ENCODE results near the gene DNAI2.

The DNAI2 gene

GRCh38 chr17:74329378-74329777 lies 55.3 kb downstream of the DNAI2 start:
- no peak for TF ChIP-seq EZH2 (IDR thresholded peaks at IDR 0.05)
- TF ChIP-seq FOXP2 (optimal IDR thresholded peaks at IDR 0.05; ENCODE audit: control extremely low read depth, extremely low read length, insufficient read depth), result no peak
- no peak for TF ChIP-seq POLR2AphosphoS5 (IDR thresholded peaks at IDR 0.05; ENCODE audit: borderline replicate concordance, low read depth, low read length)
- Histone ChIP-seq H3K4me3 (no peak overlapping the region), H3K9me3 (ENCODE audit: low read depth, low read length) (no peaks in the 10 kb centered on the region), H3K9ac (ENCODE audit: insufficient read length) (no peak overlapping the region), H3K27ac (no peak overlapping the region), H3K36me3 (ENCODE audit: insufficient read depth, low read length) (no peaks in the 10 kb centered on the region)
- DNase-seq (ENCODE audit: low read depth, low spot score), result no peak

- TF ChIP-seq EZH2 (IDR thresholded peaks at IDR 0.05) (no peak), POLR2AphosphoS5 (IDR thresholded peaks at IDR 0.05; ENCODE audit: borderline replicate concordance, low read depth, low read length) (no peak), FOXP2 (optimal IDR thresholded peaks at IDR 0.05; ENCODE audit: control extremely low read depth, extremely low read length, insufficient read depth) (no peak)
- H3K9me3 ChIP-seq (ENCODE audit: low read depth, low read length), result no peaks in the 10 kb centered on the region
- H3K27ac ChIP-seq, result no peak overlapping the region
Observed at GRCh38 chr17:74330446-74330845, 56.4 kb downstream of the DNAI2 start.

GRCh38 chr17:74332017-74332650 lies 58.1 kb downstream of the DNAI2 start:
- DNase-seq (ENCODE audit: low read depth, low spot score), result no peak
- H3K4me3 ChIP-seq, result no peak overlapping the region
- TF ChIP-seq POLR2AphosphoS5 (IDR thresholded peaks at IDR 0.05; ENCODE audit: borderline replicate concordance, low read depth, low read length) (no peak), EZH2 (IDR thresholded peaks at IDR 0.05) (no peak), FOXP2 (optimal IDR thresholded peaks at IDR 0.05; ENCODE audit: control extremely low read depth, extremely low read length, insufficient read depth) (no peak)
- H3K36me3 ChIP-seq (ENCODE audit: insufficient read depth, low read length), result no peaks in the 10 kb centered on the region
- no peak overlapping the region for H3K27ac ChIP-seq
- no peaks in the 10 kb centered on the region for H3K9me3 ChIP-seq (ENCODE audit: low read depth, low read length)
- no peak overlapping the region for H3K9ac ChIP-seq (ENCODE audit: insufficient read length)

More at GRCh38 chr17:74330446-74330845, 56.4 kb downstream of the DNAI2 start:
- Histone ChIP-seq H3K9ac (ENCODE audit: insufficient read length) (no peak overlapping the region), H3K36me3 (ENCODE audit: insufficient read depth, low read length) (no peaks in the 10 kb centered on the region), H3K4me3 (no peak overlapping the region)
- no peak for DNase-seq (ENCODE audit: low read depth, low spot score)

GRCh38 chr17:74332763-74333283 lies 58.8 kb downstream of the DNAI2 start:
- no peak overlapping the region for H3K27ac ChIP-seq
- no peak for DNase-seq (ENCODE audit: low read depth, low spot score)
- H3K36me3 ChIP-seq (ENCODE audit: insufficient read depth, low read length), result no peaks in the 10 kb centered on the region
- TF ChIP-seq POLR2AphosphoS5 (IDR thresholded peaks at IDR 0.05; ENCODE audit: borderline replicate concordance, low read depth, low read length) (no peak), FOXP2 (optimal IDR thresholded peaks at IDR 0.05; ENCODE audit: control extremely low read depth, extremely low read length, insufficient read depth) (no peak), EZH2 (IDR thresholded peaks at IDR 0.05) (no peak)
- H3K9me3 ChIP-seq (ENCODE audit: low read depth, low read length), result no peaks in the 10 kb centered on the region
- H3K9ac ChIP-seq (ENCODE audit: insufficient read length), result no peak overlapping the region
- no peak overlapping the region for H3K4me3 ChIP-seq

GRCh38 chr17:74334393-74335039 lies 60.5 kb downstream of the DNAI2 start:
- no peak for TF ChIP-seq FOXP2 (optimal IDR thresholded peaks at IDR 0.05; ENCODE audit: control extremely low read depth, extremely low read length, insufficient read depth)
- TF ChIP-seq POLR2AphosphoS5 (IDR thresholded peaks at IDR 0.05; ENCODE audit: borderline replicate concordance, low read depth, low read length), result no peak
- no peak for TF ChIP-seq EZH2 (IDR thresholded peaks at IDR 0.05)
- no peak overlapping the region for H3K4me3 ChIP-seq
- no peak for DNase-seq (ENCODE audit: low read depth, low spot score)
- no peak overlapping the region for H3K9ac ChIP-seq (ENCODE audit: insufficient read length)
- H3K36me3 ChIP-seq (ENCODE audit: insufficient read depth, low read length), result no peaks in the 10 kb centered on the region
- no peaks in the 10 kb centered on the region for H3K9me3 ChIP-seq (ENCODE audit: low read depth, low read length)
- H3K27ac ChIP-seq, result no peak overlapping the region

- Histone ChIP-seq H3K27ac (no peak overlapping the region), H3K9me3 (ENCODE audit: low read depth, low read length) (no peaks in the 10 kb centered on the region), H3K9ac (ENCODE audit: insufficient read length) (no peak overlapping the region), H3K4me3 (no peak overlapping the region), H3K36me3 (ENCODE audit: insufficient read depth, low read length) (no peaks in the 10 kb centered on the region)
- TF ChIP-seq FOXP2 (optimal IDR thresholded peaks at IDR 0.05; ENCODE audit: control extremely low read depth, extremely low read length, insufficient read depth), result no peak
- TF ChIP-seq EZH2 (IDR thresholded peaks at IDR 0.05), result no peak
- no peak for TF ChIP-seq POLR2AphosphoS5 (IDR thresholded peaks at IDR 0.05; ENCODE audit: borderline replicate concordance, low read depth, low read length)
- no peak for DNase-seq (ENCODE audit: low read depth, low spot score)
Observed at GRCh38 chr17:74335529-74336062, 61.6 kb downstream of the DNAI2 start.

GRCh38 chr17:74336307-74336706 lies 62.3 kb downstream of the DNAI2 start:
- Histone ChIP-seq H3K4me3 (no peak overlapping the region), H3K9ac (ENCODE audit: insufficient read length) (no peak overlapping the region), H3K9me3 (ENCODE audit: low read depth, low read length) (no peaks in the 10 kb centered on the region), H3K27ac (no peak overlapping the region), H3K36me3 (ENCODE audit: insufficient read depth, low read length) (no peaks in the 10 kb centered on the region)
- TF ChIP-seq FOXP2 (optimal IDR thresholded peaks at IDR 0.05; ENCODE audit: control extremely low read depth, extremely low read length, insufficient read depth) (no peak), POLR2AphosphoS5 (IDR thresholded peaks at IDR 0.05; ENCODE audit: borderline replicate concordance, low read depth, low read length) (no peak), EZH2 (IDR thresholded peaks at IDR 0.05) (no peak)
- DNase-seq (ENCODE audit: low read depth, low spot score), result no peak

GRCh38 chr17:74337834-74338500 lies 63.9 kb downstream of the DNAI2 start:
- Histone ChIP-seq H3K9ac (ENCODE audit: insufficient read length) (no peak overlapping the region), H3K9me3 (ENCODE audit: low read depth, low read length) (no peaks in the 10 kb centered on the region), H3K4me3 (no peak overlapping the region), H3K27ac (no peak overlapping the region), H3K36me3 (ENCODE audit: insufficient read depth, low read length) (no peaks in the 10 kb centered on the region)
- DNase-seq (ENCODE audit: low read depth, low spot score), result no peak
- TF ChIP-seq FOXP2 (optimal IDR thresholded peaks at IDR 0.05; ENCODE audit: control extremely low read depth, extremely low read length, insufficient read depth), result no peak
- no peak for TF ChIP-seq POLR2AphosphoS5 (IDR thresholded peaks at IDR 0.05; ENCODE audit: borderline replicate concordance, low read depth, low read length)
- no peak for TF ChIP-seq EZH2 (IDR thresholded peaks at IDR 0.05)
